GM19372 (cell line): Measurements from ENCODE around the gene CDH2.

ENCODE experiments used
- ATAC-seq: cut with Tn5 transposase; IDR thresholded peaks from one replicate; pipeline ENCODE4 v1.9.1; 2021; ENCODE audit warnings: mild to moderate bottlenecking, low read depth, moderate library complexity; ENCODE audit not compliant: unreplicated experiment

Gene CDH2

DNA sequence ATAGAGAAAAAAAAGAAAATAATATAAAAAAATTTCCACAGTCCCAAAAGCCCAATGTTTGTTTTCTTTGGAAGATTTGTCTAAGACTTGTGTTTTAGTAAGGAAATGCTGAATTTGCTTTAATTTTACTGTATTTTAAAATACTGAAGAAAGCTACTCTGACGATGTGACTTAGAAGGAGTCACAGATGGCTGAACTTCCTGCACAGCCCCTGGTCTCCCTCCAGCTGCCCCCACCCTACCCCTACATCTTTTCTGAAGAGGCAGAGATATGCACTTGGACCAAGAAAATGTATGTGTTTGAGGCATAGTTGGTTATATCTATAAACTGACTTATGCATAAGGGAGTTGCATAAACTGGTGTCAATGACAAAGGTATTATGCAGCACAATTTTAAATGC lies 172.3 kb downstream of the CDH2 start:
- no peak for ATAC-seq

DNA sequence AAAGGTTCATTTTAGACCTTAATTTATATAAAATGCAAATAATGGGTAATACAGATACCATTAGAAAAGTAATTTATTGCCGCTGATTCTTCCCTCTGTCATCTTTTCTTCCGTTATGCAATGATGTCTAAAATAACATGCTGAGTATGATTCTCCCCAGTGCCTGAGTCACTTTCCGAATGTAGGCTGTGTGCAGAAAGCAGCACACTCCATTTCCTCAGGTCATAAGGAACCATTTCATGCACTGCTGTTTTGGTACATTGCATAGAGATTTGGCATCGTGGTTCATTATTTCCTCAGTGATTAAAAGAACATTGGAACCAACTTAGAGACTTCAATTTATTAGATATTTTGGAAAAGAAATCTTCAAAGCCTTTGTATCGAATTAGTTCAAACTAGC lies 173.5 kb downstream of the CDH2 start:
- ATAC-seq: no peak

DNA sequence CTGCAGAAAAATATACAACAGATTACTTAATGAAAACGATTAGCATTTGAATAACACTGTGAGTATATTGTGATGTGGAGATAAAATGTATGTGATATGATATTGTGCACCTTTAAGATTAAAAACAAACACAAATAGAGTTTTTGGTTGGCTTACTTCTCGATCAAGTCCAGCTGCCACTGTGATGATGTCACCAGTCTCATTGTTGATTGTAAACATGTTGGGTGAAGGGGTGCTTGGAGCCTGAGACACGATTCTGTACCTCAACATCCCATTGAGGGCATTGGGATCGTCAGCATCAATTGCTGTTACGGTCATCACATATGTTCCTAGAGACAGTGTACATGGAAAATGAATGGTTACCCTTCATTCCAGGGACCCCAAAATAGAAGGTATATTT lies 174.1 kb downstream of the CDH2 start:
- ATAC-seq: no peak

DNA sequence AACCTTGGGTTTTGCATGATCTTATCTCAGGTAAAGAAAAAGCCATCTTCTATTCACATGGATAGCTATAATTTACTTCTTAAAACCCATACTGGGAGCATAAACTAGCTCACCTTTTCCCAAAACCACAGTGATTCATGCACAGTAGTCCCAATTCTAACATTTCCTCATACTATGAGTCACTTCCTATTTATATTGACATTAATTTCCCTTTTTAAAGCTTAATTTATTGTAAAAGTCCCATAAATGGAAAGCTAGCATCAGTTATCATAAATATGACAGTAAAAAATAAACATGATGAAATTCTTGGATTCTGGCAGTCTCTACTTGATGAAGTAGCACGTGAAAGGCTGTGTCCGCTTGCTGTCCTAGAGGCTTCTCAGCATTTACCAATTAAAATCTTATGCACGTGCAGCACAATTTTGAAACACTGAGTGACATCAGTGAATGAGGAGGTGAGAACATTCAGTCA lies 180.1 kb downstream of the CDH2 start:
- no peak for ATAC-seq

DNA sequence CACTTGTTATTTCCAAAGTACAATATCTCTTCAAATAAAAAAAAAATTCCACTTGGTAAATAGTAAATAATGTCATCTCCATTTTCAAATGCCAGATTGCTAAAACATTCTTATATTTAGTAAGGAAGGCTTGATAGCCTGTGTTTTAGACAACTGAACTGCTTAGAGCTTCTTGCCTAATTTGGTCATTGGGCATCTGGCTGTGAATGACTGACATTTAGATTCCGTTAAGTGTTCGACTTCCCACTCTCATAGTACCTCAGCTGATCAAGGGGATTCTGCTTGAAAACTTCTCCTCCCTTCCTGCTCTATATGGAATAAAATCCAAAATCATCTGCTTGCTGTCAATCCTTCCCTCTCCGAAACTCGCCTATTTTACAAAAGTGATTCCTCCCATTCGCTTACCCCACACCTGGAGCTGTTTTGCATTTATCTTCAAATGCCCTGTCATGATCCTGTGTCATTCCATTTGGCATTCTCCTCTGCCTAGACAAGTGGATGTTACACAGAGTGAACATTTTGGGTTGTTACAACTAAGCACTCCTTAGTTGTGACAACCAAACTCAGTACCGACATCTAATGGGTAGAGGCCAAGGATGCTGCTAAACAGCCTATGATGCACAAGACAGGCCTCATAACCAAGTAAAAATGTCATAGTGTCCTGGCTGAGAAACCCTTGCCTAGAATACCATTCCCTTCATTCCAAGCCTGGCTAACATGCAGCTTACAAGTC lies 181.0 kb downstream of the CDH2 start:
- ATAC-seq: no peak

DNA sequence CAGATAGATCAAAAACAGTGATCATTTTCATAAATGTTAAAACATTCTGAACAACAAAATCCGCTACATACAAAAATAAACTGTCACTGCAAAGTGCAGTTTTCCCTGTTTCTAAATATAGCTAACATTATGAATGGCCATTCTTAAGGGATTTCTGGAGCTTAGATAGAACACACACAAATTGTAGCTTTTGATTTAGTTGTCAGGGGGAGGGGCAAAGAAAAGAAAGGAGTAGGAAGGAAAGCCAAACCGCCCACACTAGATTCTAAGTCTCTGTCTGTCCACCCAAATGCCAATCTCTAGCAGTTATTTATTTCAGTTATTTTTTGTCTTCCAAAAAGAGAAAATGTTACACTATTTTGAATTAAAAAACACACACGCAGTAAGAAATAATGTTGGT lies 182.4 kb downstream of the CDH2 start:
- ATAC-seq: no peak

DNA sequence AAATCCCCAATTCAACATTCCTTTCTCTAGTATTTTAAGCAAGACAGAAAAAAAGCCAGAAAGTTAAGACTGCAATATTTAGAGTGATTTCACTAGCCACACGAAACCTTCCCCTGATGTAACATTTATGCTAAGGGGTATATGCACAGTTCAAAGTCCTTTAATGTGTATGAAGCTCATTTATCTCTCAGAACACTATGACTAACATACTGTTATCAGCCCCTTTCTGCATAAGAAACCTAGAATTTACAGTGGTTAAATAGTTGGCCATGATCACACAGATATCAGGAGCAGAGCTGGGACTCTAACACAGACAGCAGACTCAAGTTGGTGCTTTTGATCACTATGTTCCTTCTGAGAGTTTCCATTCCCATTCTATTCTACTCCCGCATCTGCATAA lies 185.5 kb downstream of the CDH2 start:
- ATAC-seq: no peak

DNA sequence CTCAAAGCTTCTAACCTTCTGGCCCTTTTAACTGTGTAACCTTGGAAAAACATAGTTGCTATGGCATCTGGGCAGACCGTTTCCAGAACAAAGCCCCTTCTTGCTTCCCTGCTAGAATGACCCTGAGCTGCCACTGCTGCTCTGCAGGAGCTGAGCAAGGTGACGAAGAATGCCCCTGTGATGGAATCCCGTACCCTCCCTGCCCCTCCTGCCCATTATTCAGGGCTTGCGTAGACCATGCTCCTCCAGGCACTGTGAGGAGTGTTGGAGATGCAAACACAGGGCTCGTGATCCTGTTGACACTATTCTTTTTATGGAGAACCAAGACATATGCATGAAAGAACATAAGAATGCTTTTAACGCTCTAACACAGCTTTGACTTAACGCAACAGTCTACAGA lies 191.1 kb downstream of the CDH2 start:
- ATAC-seq: no peak

DNA sequence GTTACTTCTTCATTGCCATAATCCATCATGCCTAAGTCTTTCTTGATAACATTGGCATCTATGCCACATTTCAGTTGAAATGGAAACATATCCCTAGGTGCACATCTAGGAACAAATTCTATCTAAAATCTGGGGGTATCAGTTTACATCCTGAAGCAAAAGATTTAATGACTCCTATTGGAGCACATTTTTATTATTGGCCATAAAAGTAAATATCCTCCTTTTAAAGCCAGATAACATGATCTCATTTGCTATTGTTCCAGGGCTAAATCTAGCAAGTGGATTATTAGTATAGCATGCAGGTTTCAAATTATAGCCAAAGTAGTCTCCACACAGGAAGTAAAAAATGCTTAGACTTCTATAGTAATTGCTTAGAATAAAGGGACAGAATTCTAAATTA lies 193.2 kb downstream of the CDH2 start:
- no peak for ATAC-seq

DNA sequence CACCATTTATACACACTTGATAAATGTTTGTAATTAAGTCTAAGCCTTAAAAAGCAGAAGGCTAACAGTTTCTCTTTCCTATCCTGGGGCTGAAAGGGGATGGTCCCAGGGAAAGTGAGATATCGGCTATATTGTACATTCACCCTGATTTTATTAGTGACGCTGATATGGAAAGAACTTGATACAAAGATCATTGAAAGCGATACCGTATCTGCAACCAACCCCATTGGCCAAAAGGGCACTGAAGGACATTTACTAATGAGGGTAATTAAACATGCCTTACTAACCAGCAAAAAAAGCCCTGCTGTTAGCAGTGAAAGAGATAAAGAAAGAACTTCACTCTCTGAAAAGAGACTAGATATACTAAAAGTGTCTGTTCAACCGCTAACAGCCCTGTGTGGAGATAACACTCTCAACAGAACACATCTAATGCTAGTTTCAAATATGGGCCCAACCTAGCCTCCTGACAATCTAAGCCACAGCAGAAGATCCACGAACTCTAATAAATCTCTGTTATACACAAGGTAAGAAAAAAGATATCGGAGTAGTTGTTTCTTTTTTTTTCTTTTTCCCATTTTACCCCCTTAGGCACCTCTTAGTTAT lies 200.0 kb downstream of the CDH2 start:
- no peak for ATAC-seq

DNA sequence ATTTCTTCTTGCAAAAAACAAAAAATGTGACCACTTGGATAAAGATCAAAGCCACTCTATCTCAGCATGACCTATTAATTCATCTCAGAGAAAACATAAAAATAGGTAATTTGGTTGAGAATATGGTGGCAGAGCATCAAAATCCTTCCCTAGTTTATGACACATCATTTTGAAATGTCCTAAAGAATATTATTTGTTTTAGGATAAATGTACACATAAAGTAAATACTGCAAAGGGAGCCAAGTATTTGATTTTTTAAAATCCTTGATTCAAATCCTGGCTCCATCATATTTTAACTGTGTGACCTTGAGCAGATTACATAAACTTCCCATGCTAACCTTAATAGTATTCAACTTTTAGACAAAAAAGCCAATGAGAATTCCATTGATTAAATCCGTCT lies 206.6 kb downstream of the CDH2 start:
- ATAC-seq: no peak

DNA sequence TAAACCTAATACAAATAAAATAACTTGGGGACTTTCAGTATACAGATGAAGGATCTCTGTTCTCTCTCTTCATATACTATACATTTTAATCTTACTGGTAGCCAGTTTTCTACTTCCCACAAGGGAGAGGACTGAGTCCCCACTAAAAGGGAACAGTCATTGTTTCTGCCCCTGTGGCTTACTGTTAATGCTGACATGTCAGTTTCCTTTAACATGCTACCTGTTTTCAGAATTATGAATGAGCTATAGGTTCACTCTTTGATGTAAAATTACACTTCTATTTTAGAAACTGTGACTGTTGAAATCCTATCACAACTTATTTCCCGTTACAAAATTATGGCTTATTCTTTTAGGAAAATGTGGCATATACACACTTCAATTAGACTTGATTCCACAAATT lies 207.7 kb downstream of the CDH2 start:
- ATAC-seq: no peak

DNA sequence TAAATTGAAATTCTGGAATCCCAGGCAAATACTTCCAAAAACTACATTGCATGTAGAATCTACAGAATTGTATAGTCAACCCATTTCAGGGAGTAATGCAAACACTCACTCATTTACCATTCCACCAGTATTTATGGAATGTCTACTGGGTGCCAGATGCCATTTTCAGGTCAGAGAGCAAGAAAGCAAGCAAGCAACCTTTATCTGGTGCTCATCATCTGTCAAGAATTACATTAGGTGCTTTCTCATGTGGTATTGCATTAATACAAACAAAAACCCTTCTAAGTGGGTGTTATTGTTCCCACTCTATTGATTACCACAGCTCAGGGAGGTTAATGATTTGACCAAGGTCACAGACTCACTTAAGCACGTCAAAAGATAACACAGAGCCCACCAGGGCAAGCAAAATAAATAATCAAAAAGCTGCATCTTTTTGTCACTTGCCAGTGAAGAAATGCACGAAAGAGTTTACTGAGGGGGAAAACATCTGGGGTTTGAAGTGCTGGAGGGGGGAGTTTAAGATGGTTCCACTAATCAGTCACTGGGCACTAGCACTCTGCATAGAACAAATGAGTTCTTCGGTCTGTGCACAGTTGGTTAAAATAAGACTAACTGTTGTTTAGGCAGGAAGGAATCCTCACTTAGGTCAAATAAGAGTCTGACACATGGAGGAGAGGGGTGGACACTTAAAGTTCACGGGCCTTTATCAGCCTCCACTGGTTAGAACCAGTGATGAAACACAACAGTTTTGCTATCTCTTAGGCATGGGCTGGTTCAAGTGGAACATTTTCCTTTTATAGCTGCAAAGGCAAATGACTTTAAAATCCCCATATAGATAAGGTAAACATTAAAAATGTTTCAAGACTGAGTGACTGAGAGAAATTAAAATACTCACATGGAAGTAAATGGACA lies 208.8 kb downstream of the CDH2 start:
- ATAC-seq: no peak

DNA sequence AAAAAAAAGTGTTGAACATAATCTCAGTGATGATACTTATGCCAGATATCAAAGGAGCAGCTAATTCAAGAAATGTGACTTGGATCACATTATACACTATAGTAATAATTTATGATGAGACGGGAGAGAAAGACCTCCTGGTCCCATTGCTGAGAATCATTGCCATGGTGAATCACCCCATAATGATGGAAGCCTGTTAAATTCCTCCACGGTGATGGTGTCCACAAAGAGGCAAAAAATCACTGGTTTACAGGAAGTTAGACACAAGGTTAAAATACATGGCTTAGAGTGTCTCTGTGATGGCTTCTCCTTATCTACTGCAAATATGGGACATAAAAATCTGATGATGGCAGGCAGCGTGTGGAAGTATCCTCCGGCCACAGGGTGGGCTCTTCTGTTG lies 210.0 kb downstream of the CDH2 start:
- no peak for ATAC-seq

DNA sequence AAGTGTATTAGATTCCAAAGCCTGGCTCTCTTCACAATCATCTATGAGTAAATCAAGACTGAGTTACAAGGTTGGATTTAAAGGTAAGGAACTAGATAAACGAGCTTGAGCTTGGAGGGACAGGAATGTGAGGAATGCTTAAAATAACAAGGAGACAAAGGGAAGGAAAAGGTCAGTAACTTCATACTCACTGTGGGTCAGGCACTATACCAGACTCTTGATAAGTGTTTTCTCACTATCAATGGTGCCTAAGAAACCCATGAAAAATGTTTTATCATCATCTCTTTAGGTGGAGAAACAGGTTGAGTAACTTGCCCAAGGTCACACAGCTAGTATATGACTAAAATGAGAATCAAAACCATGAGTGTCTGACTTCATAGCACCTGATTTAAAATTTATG lies 212.1 kb downstream of the CDH2 start:
- no peak for ATAC-seq

DNA sequence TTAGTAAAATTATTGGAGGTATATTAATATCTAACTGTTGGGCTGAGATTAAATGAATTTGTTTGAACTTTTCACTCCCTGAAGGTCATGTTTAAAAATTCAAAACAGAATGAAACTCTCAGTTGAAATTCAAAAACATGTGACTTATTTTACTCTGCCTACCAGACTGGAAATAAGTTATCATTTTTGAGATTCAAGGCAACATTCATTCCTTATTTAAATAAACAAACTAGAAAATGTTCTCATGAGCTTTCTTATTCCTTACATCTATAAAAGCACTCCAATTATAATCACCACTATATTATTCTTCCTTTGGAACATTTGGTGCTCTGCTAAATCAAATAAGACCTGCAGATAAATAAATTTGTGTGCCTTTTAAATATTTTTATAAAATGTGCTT lies 217.8 kb downstream of the CDH2 start:
- no peak for ATAC-seq

DNA sequence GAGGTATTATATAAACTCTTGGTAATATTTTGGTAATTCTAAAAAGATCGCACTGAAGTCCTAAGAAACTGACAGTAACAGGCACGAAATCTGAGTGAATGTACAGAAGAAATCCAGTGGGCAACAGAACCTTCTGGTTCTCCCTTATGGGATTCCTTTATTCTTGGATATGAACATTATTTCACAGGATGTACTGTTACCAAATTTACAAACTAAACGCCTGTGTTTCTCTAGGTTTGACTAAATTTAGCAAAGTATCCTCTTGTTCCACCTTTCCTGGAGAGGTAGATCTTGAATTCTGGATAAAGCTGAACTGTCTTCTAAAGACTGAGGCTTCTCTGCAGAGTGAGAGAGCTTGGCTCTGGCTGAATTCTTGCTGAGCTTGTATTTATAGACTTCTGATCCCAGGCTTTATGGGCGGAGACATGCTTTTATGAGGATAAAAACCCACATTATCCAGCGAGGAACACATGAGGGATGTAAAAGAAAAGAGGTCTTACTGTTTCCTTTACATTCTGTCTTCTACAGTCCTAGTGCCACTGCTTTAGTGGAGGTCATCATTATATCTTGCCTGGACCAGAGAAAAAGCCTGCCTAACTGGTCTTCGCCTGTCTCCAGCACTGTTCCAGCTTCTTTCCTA lies 220.8 kb downstream of the CDH2 start:
- no peak for ATAC-seq

DNA sequence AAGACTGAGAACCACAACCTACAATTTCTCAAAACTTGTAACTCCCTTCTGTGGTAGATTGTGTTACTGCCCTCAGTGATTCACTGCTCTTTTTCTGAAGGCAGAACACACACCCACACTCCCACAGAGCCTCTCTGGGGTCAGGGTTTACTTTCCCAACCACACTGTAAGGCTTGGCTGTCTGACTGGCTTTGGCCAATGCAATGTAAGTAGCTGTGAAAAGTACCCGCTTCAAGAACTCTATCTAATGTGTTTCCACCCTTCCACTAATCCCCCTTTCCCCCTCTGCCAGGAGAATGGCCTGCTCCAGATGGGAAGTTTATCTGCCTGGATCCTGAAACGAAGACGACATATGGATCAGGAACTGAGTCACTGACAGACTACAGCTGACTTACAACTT lies 222.7 kb downstream of the CDH2 start:
- no peak for ATAC-seq

DNA sequence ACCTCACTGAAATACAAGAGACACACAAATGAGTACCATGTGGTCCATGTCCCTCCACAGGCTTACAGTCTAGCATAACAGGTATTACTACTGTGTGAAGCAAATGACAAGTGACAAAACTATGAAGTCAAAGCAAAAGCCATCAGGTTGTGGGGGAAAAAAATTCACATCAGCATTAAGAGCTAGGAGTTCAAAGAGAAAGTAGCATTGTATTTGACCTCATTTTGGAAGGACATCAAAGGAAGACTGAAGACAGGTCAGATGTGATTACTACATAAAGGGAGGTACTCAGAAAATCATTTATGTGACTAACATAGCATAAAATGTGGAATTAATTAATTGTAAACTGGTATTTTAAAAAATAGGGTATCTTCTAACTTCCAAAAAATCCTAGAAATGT lies 224.2 kb downstream of the CDH2 start:
- ATAC-seq: no peak

DNA sequence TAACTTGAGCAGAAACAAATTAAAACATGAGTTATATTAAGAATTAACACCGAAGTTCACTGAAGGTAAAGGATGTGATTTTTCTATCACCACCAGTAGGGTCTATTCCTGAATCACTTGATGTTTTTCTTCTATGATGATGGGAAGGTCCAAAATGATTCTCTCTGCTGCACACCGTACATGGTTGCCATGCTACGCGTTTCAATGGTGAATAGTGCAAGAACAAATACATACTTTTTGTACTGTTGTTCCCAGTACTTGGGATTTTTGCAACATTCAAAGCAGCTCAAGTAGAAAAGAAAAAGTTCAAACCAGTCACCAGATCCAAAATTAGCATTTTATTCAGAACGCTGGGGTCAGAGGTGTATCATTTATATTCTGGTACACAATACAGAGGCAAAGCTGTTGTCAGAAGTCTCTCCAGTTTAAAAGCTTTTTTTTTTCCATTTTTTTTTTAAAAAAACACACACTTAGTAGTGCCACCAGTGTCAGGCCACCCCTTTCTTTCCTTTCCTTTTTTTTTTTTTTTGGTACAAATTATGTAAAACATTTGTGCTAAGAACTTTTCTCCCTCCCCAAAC lies 226.2 kb downstream of the CDH2 start:
- no peak for ATAC-seq

DNA sequence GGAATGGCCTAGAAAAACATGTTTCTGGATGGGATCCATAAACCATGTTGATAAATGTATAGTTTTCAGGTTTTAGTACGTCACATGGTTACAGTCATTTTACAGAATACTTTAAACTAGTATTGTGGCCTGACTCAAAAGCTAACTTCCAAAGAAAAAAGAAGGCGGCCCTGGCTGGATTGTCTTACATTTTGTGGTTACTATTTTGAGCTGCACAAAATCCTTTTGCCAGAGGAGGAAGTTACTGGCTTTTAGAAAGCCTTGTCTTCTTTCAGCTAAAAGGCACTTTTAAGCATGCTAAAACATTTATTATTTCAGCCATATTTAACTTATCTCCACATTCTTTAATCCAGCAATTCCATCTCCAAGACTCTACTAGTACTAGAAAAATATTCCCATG lies 227.9 kb downstream of the CDH2 start:
- ATAC-seq: no peak
